ENCODE results near the gene MBNL1. TPM values are rescaled to one million over a fixed set of nuclear protein-coding genes. Genes with fewer than 3 reads are reported as not detected.

MBNL1 gene
- total RNA-seq, 1 donor from 2014 or later = 311 TPM

- Histone ChIP-seq H3K9me3 (no peaks in the 10 kb centered on the region), H3K36me3 (no peaks in the 10 kb centered on the region), H3K4me3 (no peak overlapping the region), H3K27me3 (no peaks in the 10 kb centered on the region), H3K27ac (no peak overlapping the region), H3K4me1 (peaks cover 92% of the 10 kb centered on the region)
- no peak for DNase-seq (ENCODE audit: extremely low spot score in 2 of 2)
- TF ChIP-seq POLR2AphosphoS5 (IDR thresholded peaks at IDR 0.05; ENCODE audit: insufficient read depth in 1 of 2, low read depth in 1 of 2) (no peak), POLR2A (IDR thresholded peaks at IDR 0.05) (no peak)
- TF ChIP-seq, protein P1, sequence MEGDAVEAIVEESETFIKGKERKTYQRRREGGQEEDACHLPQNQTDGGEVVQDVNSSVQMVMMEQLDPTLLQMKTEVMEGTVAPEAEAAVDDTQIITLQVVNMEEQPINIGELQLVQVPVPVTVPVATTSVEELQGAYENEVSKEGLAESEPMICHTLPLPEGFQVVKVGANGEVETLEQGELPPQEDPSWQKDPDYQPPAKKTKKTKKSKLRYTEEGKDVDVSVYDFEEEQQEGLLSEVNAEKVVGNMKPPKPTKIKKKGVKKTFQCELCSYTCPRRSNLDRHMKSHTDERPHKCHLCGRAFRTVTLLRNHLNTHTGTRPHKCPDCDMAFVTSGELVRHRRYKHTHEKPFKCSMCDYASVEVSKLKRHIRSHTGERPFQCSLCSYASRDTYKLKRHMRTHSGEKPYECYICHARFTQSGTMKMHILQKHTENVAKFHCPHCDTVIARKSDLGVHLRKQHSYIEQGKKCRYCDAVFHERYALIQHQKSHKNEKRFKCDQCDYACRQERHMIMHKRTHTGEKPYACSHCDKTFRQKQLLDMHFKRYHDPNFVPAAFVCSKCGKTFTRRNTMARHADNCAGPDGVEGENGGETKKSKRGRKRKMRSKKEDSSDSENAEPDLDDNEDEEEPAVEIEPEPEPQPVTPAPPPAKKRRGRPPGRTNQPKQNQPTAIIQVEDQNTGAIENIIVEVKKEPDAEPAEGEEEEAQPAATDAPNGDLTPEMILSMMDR (IDR thresholded peaks at IDR 0.05) = no peak
- intact Hi-C loops (cut with DNase I) = no loop called here
Observed at GRCh38 chr3:152284906-152285305, 16.2 kb downstream of the MBNL1 start.

DNA sequence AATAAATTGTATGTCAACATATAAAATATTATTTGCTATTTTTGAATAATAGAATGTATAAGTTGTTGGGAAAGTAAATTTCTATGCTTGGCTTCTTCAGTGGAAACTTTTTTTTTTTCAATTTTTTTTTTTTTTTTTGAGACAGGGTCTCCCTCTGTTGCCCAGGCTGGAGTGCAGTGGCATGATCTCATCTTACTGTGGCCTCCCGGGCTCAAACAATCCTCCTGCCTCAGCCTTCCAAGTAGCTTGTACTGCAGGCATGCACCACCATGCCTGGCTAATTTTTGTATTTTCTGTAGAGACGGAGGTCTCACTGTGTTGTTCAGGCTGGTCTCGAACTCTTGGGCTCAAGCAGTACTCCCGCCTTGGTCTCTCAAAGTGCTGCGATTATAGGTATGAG lies 16.8 kb downstream of the MBNL1 start:
- Histone ChIP-seq H3K4me3 (no peak overlapping the region), H3K27me3 (no peaks in the 10 kb centered on the region), H3K4me1 (peaks cover 92% of the 10 kb centered on the region), H3K36me3 (no peaks in the 10 kb centered on the region), H3K27ac (no peak overlapping the region), H3K9me3 (no peaks in the 10 kb centered on the region)
- intact Hi-C loops (cut with DNase I) = no loop called here
- DNase-seq (ENCODE audit: extremely low spot score in 2 of 2) = no peak
- TF ChIP-seq, protein P1 (IDR thresholded peaks at IDR 0.05) = no peak
- no peak for TF ChIP-seq POLR2AphosphoS5 (IDR thresholded peaks at IDR 0.05; ENCODE audit: insufficient read depth in 1 of 2, low read depth in 1 of 2)
- no peak for TF ChIP-seq POLR2A (IDR thresholded peaks at IDR 0.05)

DNA sequence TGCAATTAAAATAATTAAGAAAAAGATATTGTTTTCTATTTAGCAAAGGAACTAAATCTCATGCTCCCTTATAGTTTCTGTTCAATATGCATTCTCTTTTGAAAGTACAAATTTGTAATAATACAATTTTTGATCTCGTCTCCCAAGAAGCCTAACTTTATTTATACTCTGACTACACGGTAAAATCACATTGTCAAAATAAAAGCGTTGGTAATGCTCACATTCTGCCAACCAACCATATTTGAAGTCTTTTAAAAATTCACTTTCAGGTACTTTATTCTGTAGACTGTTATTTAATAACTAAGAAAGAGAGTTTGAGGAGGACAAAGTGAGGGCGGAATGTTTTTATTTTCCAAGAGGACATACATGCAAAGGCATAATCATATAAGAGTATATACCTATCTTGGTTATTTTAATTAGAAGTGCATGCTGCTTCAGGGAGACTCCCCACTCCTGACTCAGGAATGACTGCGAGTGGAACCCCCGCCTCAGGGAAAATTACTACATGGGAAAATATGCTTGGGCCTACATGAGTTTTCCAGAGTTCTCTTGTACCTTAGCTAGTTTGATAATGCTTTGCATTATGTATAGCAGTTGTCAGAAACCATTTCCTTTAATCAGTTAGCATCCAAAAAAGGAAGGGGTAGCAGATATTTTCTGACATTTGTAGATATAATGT lies 19.3 kb downstream of the MBNL1 start:
- TF ChIP-seq POLR2A (IDR thresholded peaks at IDR 0.05) = no peak
- no peak for TF ChIP-seq POLR2AphosphoS5 (IDR thresholded peaks at IDR 0.05; ENCODE audit: insufficient read depth in 1 of 2, low read depth in 1 of 2)
- TF ChIP-seq, protein P1 (IDR thresholded peaks at IDR 0.05) = no peak
- Histone ChIP-seq H3K36me3 (no peaks in the 10 kb centered on the region), H3K9me3 (no peaks in the 10 kb centered on the region), H3K27ac (peak overlapping the region; percentile 6), H3K27me3 (no peaks in the 10 kb centered on the region), H3K4me3 (no peak overlapping the region), H3K4me1 (peaks cover 89% of the 10 kb centered on the region)
- intact Hi-C loops (cut with DNase I) = no loop called here
- DNase-seq (ENCODE audit: extremely low spot score in 2 of 2) = no peak

- no peak for DNase-seq (ENCODE audit: extremely low spot score in 2 of 2)
- Histone ChIP-seq H3K9me3 (no peaks in the 10 kb centered on the region), H3K27ac (peak overlapping the region; percentile 6), H3K4me1 (peaks cover 87% of the 10 kb centered on the region), H3K36me3 (no peaks in the 10 kb centered on the region), H3K4me3 (no peak overlapping the region), H3K27me3 (no peaks in the 10 kb centered on the region)
- intact Hi-C loops (cut with DNase I) = no loop called here
- no peak for TF ChIP-seq POLR2AphosphoS5 (IDR thresholded peaks at IDR 0.05; ENCODE audit: insufficient read depth in 1 of 2, low read depth in 1 of 2)
- TF ChIP-seq, protein P1 (IDR thresholded peaks at IDR 0.05) = no peak
Observed at GRCh38 chr3:152288681-152289080, 20.0 kb downstream of the MBNL1 start.

DNA sequence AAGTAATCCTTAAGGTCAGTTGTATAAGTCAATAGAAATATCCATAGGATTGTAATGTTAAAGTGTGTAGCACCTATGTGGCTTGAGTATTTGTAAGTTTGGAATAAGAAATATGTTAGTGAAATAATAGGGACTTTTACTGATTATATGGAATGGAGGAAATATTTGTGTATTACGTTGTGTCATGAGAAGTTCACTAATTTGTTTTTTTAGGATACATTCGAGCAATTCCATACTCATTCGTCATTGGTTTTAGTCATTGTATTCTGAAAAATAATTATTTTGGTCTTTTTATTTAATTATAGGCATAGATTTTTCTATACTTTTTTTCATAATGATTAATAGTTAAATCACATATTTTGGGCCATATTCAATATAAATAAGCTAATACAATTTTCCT lies 21.0 kb downstream of the MBNL1 start:
- no peaks in the 10 kb centered on the region for H3K27me3 ChIP-seq
- intact Hi-C loops (cut with DNase I) = no loop called here
- no peaks in the 10 kb centered on the region for H3K36me3 ChIP-seq
- H3K4me3 ChIP-seq = no peak overlapping the region
- H3K27ac ChIP-seq = no peak overlapping the region
- peaks cover 77% of the 10 kb centered on the region for H3K4me1 ChIP-seq
- no peak for DNase-seq (ENCODE audit: extremely low spot score in 2 of 2)
- no peaks in the 10 kb centered on the region for H3K9me3 ChIP-seq
- TF ChIP-seq POLR2AphosphoS5 (IDR thresholded peaks at IDR 0.05; ENCODE audit: insufficient read depth in 1 of 2, low read depth in 1 of 2) = no peak
- no peak for TF ChIP-seq POLR2A (IDR thresholded peaks at IDR 0.05)
- TF ChIP-seq, protein P1 (IDR thresholded peaks at IDR 0.05) = no peak

Data from vagina (tissue), 2 donors.